Fibroblast of pulmonary artery (primary cell): ENCODE measurements around the gene HGF.
"Not testable (repeated sequence)": the region's sequence is repeated elsewhere in the genome, so short reads cannot be mapped to it uniquely, and the experiment has no call there.

Experiments
- DNase-seq: peaks from one replicate; pipeline ENCODE4 v3.0.0-alpha.2; 2010; ENCODE audit warnings: low read depth
- H3K4me3 ChIP-seq: replicated peaks from 2 replicates; pipeline ENCODE4 v1.5.1; 2011; ENCODE audit warnings: low read depth, mild to moderate bottlenecking, control low read depth, low read length, moderate library complexity
- TF ChIP-seq, protein P1 (sequence below): IDR thresholded peaks from 2 replicates; pipeline ENCODE4 v1.5.1; 2011; ENCODE audit warnings: mild to moderate bottlenecking, control low read depth, low read length, inconsistent platforms; ENCODE audit errors: missing control alignments

HGF gene

DNA sequence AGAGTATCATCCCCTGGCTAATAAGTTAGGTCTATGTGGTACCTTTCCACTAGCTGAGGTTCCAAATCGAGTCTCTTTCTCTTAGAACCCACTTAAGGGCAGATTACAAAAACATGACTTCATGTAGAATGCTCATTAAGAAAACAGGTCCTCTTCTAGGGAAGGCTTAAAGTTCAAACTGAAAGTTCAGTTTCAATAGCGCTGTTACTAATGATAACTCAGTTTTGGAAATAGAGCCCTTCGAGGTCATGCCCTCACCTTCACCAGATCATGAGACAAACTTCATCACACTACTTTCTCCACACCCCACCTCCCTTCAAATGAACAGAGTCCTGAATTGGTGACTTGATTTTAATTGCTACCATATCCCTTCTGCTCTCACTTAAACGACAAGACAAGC, 26.2 kb downstream of the HGF start:
- no peak overlapping the region for H3K4me3 ChIP-seq
- TF ChIP-seq, protein P1, sequence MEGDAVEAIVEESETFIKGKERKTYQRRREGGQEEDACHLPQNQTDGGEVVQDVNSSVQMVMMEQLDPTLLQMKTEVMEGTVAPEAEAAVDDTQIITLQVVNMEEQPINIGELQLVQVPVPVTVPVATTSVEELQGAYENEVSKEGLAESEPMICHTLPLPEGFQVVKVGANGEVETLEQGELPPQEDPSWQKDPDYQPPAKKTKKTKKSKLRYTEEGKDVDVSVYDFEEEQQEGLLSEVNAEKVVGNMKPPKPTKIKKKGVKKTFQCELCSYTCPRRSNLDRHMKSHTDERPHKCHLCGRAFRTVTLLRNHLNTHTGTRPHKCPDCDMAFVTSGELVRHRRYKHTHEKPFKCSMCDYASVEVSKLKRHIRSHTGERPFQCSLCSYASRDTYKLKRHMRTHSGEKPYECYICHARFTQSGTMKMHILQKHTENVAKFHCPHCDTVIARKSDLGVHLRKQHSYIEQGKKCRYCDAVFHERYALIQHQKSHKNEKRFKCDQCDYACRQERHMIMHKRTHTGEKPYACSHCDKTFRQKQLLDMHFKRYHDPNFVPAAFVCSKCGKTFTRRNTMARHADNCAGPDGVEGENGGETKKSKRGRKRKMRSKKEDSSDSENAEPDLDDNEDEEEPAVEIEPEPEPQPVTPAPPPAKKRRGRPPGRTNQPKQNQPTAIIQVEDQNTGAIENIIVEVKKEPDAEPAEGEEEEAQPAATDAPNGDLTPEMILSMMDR: no peak
- no peak for DNase-seq

DNA sequence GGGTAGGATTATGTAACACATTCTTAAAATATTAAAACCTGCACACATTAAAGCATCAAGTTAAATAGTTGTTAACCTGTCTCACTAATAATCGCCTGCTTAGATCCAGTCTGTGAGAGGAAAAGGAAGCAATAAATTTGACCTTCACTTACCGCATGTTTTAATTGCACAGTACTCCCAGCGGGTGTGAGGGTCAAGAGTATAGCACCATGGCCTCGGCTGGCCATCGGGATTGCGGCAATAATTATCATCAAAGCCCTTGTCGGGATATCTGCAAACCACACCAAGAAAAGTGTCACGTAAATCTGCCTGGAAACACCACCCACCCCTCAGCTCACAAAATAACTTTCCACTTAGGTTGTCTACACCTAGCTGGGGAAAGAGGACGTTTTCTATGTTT, 26.6 kb downstream of the HGF start:
- TF ChIP-seq, protein P1: no peak
- no peak overlapping the region for H3K4me3 ChIP-seq
- no peak for DNase-seq

DNA sequence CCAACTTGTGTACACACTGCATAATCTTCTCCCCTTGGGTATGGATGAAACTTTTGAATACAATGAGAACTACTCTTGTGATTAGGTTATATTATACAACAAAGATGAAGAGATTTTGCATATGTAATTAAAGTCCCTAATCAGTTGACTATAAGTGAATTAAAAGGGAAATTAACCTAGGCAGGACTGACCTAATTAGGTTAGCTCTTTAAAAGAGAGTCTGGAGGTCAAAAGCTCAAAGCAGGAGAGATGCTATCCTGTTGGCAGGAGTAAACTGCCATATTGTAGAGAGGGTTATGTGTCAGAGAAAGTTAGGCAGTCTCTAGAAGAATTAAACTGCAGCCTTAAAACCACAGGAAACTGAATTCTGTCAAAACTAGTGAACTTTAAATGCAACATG, 29.4 kb downstream of the HGF start:
- DNase-seq: no peak
- H3K4me3 ChIP-seq: no peak overlapping the region
- TF ChIP-seq, protein P1: no peak

DNA sequence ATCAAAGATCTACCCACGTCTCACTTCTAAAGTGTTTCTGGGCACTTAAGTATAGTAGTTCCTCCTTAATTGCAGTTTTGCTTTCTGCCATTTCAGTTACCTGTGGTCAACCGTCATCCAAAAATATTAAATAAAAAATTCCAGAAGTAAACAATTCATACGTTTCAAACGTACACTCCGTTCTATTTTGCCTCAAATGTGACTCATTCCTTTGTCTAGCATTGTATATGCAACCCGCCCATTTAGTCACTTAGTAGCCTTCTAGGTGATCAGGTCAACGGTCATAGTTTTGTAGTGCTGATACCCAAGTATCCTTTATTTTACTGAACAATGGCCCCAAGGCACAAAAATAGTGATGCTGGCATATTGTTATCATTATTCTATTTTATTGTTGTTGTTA, 33.8 kb downstream of the HGF start:
- TF ChIP-seq, protein P1: no peak
- no peak overlapping the region for H3K4me3 ChIP-seq
- peak; percentile 33 for DNase-seq

DNA sequence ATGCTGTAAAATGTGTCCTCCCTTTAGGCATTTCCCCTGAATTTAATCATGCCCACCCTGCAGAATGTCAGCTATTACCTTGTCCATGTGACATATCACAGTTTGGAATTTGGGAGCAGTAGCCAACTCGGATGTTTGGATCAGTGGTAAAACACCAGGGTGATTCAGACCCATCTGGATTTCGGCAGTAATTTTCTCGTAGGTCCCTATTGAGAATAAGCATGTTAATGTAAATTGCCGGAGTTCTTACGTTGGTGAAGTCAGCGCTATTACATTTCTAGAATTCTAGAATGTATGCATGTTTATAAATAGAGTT, 44.1 kb downstream of the HGF start:
- no peak overlapping the region for H3K4me3 ChIP-seq
- DNase-seq: peak; percentile 81
- TF ChIP-seq, protein P1: no peak

DNA sequence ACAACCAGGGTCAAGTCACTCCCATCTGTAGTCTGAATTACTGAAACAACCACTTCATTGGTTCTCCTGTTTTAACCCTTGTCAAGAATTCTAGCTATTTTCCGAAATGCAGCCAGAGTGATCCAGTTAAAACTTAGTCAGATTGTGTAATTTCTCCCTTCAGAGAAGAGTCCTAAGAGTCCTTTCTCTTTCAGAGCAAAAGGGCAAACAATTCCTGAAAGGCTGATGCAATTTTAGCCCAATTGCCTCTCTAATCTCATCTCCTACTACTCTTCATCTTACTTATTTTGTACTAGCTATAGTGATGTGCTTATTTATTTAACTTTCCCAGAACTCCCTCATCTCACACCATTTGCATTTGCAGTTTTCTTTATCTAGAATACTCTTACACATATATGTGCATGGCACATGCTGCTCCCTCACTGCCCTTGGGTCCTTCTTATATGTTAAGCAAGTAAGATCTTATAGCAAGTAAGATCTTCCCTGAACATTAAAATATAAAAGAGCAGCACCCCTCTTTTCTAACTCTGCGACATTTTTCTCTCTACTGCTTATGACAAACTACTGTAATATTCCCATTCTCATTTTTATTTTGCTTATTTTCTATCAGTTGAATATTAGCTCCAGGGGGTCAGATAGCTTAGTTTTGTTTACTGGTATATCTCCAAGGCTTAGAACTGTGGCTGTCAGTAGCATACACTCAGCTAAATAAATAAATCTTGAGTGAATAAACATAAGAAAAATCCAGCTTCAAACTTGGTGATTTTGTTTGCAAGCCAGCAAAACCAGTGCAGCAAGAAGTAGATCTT, 44.6 kb downstream of the HGF start:
- TF ChIP-seq, protein P1: no peak
- H3K4me3 ChIP-seq: no peak overlapping the region
- DNase-seq: peak; percentile 41

DNA sequence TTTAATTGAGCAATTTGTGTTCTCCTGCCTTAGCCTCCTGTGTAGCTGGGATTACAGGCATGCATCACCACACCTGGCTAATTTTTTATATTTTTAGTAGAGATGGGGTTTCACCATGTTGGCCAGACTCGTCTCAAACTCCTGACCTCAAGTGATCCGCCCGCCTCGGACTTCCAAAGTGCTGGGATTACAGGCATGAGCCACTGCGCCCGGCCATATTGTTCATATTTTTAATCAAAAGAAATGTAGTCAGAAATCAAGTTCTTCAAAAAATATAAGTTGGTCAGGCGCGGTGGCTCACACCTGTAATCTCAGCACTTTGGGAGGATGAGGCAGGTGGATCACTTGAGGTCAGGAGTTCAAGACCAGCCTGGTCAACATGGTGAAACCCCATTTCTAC, 47.6 kb downstream of the HGF start:
- not testable (repeated sequence) for H3K4me3 ChIP-seq, DNase-seq
